ENCODE data around the gene CDH13.

The CDH13 gene

DNA sequence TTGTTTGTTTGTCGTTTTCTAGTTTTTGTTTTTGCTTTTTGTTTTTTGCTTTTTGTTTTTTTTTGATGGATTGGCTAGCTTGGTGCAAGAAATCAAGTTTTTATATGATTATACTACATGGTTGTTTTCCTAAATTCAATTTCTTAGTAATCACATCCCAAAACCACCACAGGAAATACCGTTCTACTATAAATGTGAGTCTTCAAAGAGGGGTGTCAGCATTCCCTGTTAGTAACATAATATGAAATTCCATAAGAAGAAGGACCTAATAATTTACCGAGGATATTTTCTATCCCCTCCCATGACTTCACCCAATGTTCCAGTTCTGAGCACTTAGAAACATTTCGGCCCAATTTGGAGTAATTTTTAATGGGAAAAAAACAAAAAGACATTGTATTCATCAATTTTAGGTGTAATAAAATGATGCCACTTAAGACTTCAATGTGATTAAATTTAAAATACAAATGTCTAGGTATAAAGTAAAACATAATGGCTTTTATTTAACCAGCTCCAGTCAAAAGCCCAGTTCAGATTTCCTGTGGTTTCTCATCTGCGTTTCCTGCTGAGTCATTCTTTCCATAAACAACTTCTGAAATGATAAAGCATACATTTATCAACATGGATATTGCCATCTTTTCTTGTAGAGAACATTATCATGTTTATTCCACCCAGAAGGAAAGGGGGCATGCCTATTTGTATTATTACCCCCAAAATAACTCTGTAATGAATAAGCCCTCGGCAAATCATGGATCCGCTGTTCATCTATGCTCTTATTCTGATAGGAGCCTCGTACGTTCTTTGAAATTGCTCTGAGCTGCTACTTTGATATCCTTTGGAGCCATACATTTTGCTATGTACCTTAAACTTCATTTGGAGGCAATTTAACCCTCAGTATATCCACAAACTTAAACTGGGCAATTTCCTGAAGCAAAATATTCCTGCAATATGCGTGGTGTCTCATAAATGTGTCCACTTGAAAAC, 1209.1 kb downstream of the CDH13 start:
- no peak for DNase-seq (ENCODE audit: low read depth in 3 of 3)

DNA sequence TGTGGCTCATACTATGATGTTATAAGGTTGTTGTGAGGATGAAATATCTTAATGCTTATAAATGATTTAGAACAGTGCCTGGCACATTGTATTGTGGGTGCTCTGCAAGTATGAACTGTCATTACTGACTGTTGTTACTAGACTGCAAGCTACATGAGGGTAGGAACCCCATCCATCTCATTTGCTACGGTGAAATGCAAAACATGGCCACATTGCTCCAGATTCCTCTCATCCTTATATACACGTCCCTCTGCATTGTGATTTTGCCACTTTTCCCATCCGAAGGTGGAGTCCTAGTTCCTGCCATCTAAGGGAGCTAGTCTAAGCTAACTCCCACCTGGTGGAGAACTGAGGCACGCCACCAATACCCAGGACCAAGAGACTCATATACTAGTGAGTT, 1210.8 kb downstream of the CDH13 start:
- no peak for DNase-seq (ENCODE audit: low read depth in 3 of 3)

DNA sequence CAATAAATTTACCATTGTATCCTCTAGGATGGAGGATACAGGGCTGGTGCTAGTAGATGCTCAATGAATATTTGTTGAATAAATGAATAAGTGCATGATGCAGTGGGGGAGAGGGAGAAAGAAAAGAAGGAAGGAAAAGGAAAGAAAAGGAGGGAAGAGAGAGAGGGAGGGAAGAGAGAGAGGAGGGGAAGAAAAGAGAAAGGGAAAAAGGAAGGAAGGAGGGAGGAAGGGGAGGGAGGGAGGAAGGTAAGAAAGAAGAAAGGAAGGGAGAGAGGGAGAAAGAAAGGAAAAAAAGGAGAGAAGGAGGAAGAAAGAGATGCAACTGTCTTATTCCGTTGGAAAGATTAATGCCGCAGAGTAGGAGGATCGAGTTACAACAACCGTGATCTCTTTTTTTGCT, 1211.4 kb downstream of the CDH13 start:
- DNase-seq (ENCODE audit: low read depth in 3 of 3), result no peak

DNA sequence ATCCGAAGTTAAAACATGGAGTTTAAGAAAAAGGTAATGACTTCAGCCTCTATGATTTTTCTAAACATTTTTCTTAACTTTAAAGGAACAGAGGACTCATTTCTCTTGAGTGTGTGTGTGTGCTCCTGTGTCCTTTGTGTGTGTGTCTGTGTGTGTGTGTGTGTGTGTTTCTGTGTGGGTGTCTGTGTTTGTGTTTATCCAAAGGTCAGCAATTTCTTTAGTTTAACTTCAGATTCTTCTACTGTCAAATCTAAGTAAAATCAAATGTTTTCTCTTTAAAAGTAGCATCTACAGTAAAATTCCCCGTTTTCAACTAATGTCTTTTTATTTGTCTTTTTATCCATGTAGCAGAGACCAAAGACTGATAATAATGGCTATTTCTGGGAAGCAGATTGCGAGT, 1212.8 kb downstream of the CDH13 start:
- DNase-seq (ENCODE audit: low read depth in 3 of 3), result no peak

DNA sequence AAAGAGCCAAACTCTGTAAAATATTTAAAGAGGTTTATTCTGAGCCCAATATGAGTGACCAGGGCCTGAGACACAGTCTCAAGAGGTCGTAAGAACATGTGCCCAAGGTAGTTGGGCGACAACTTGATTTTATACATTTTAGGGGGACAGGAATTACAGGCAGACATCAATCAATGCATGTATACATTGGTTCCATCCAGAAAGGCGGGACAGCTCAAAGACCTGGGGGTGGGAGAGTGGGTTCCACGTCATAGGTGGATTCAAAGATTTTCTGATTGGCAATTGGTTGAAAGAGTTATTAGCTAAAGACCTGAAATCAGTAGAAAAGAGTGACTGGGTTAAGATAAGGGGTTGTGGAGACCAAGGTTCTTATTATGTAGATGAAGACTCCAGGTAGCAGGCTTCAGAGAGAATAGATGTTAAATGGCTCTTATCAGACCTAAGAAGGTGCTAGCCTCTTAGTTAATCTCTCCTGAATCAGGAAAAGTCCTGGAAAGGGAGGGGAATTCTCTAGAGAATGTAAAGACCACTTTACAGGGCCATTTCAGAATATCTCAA, 1213.4 kb downstream of the CDH13 start:
- no peak for DNase-seq (ENCODE audit: low read depth in 3 of 3)

DNA sequence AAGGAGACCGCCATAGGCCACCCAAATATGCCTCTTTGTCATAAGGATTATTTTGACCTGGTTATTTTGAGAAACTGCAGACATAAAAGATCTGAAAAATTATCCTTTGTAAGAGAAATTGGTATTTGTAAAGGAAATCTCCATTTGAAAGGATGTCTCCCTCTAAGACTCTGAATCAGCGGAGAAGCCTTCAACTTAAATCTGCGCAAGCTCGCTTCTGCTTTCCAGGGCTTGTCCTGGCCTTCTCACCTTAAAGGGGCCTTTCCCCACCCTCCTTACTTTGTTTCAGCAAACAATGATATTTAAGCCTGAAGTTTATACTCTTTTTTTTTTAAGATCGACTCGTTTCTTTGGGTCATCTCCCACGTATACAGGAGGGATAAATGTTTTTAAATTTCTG, 1215.5 kb downstream of the CDH13 start:
- no peak for DNase-seq (ENCODE audit: low read depth in 3 of 3)

DNA sequence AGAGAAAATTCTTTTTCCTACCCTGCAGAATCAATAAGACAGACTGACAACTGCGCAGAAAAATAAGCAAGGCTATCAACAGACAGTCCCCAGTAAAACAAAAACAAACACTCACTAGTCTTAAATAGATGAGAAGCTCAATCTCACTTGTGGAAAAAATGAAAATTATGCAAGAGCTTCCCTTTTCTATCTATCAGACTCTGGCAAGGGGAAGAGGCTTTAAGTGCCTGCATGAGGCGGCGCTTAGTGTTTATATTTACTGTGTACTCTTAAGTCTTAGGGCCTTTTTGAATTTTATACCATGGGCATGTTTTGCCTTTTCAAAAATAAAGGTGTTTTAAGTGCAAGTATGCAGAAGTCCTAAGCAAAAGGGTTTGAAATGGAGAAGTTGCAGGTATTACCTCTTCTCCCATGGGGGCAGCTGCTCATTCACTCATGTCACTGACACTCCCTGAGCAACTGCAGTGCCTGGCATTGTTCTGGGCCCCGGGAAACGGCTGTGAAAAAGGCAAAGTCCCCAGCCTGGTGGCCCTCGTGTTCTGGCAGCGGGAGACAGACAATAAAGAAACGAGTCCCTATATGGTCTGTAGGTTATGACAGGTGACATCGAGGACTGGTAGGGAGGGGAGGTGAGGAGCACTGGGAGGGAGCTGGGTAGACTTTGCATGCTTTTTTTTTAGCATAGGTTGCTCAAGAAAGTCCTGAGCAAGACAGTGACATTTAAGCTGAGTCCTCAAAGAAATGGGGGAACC, 1216.2 kb downstream of the CDH13 start:
- no peak for DNase-seq (ENCODE audit: low read depth in 3 of 3)

DNA sequence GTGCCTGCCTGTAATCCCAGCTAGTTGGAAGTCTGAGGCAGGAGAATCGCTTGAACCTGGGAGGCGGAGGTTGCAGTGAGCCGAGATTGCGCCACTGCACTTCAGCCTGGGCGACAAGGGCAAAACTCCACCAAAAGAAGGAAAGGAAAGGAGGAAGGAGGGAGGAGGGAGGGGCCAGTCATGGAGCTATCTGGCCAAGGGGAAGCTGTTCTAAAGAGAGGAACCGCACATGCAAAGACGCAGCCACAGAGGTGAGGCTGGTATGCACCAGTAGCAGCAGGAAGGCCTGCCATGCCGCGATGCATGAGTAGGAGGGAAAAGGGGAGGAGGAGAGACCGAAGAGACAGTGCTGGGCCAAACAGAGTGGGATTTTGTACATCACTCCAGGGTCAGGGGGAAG, 1216.9 kb downstream of the CDH13 start:
- DNase-seq (ENCODE audit: low read depth in 3 of 3), result no peak

DNA sequence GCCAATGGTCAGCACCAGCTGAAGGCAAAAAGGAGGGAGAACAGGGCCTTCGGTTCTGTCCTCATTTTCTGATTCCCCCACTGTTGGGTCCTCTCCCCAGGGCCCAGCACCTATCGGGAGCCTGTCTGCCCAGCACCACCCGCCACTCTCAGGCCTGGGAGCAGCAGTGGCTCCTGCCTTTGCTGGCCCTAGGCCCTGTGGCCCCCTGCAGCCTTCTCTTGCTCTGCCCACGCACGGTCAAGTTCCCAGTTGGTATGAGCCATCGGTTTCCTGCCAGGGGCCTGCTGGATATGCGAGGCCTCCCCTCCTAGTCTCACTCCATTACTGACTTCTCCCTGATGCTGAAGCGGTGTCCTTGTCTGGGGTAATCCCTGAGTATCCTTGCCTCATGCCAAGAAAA, 1218.5 kb downstream of the CDH13 start:
- no peak for DNase-seq (ENCODE audit: low read depth in 3 of 3)

DNA sequence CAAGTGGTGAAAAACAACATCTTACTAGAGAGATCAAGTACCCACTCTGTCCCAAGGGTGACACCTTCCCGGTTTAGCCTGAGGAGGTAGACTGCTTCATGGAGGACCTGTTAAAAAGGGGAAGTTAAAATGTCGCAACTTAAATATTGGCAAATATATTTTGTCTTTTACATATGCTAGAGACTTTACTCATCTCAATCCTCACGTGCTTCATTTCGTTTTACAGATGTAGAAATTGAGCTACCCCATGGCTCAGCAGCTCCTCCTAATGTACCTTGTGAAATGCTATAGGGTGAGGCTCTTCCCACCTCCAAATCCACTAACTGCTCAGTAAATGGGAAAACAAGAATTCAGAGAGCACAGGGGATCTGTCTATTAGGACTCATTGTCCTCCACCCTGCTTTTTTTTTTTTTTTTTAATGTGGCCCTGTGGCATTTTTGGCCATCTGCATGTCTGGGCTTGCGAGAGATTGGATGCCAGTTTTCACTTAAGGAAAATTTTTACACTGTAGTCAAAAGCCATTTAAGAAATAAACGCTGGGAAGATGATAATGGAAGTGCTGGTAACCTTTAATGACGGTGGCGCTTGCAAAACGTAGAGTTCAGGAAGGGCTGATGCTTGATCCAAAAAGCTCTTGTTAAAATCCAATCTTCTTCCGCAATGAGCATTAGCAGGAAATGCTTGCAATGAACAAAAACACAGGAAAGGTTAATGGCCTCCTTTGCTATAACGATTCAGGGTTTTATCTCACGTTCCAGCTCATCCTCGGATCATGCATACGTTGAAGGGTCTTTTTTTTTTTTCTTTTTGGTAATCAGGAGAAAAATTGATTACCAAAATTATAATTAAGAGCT, 1220.8 kb downstream of the CDH13 start:
- DNase-seq (ENCODE audit: low read depth in 3 of 3), result no peak

DNA sequence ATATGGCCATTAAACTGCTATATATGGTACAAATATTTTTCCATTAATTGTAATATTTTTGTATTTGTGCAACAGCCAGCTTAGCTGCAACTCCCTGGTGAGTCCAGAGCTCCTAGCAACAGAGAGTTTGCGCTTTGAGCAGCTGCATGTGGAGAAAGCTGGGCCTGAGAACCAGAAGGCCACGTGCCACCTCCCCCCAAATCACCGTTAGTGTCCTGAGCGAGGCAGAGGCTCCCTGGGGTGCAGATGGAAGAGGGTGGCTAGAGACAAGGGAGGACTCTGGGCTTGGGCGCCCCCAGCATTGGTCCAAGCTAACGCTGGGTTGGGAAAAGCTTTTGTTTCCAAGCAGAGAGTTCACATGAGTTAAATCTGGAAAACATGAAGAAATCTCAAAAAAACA, 1222.7 kb downstream of the CDH13 start:
- no peak for DNase-seq (ENCODE audit: low read depth in 3 of 3)

All from stimulated activated CD4-positive, alpha-beta T cell treated with anti-CD3 and anti-CD28 coated beads, TNF-alpha, amount 100 ng/mL, for 24 hours (primary cell).